K562 (cell line): ENCODE measurements around the gene ZNF487. TPM values are rescaled to one million over a fixed set of nuclear protein-coding genes. Genes with fewer than 3 reads are reported as not detected.
A peak's percentile ranks its signal among the peaks of the same experiment; 100 is the strongest.

Experiments
- ASH1L ChIP-seq: fragments of 450-650 bp; IDR thresholded peaks from 2 replicates; pipeline ENCODE4 v1.6.1; 2018; ENCODE audit warnings: borderline replicate concordance, mild to moderate bottlenecking, low read depth; ENCODE audit not compliant: partially characterized antibody
- ETV6 ChIP-seq, 3 experiments: fragments of 150-350 bp in 1 of 3; sonication (generic) in 1 of 3; formaldehyde crosslinking in 1 of 3; IDR thresholded peaks; 2 replicates each; pipeline versions ENCODE4 v1.6.1 to v1.8.0; 2014 to 2022; ENCODE audit warnings: borderline replicate concordance in 2 of 3, low read depth in 2 of 3, antibody characterized with exemption in 1 of 3, low read length in 1 of 3, mild to moderate bottlenecking in 1 of 3, missing genetic modification reagents in 1 of 3
- GATA2 ChIP-seq: sonication (generic); formaldehyde crosslinking; IDR thresholded peaks from 2 replicates; pipeline ENCODE4 v1.4.0; 2020; ENCODE audit warnings: mild to moderate bottlenecking, missing genetic modification reagents
- GATAD2B ChIP-seq: fragments of 450-650 bp; IDR thresholded peaks from 2 replicates; pipeline ENCODE4 v1.6.1; 2017; ENCODE audit warnings: mild to moderate bottlenecking, borderline replicate concordance
- HOXB6 ChIP-seq: fragments of 250-450 bp; sonication (Bioruptor Pico); IDR thresholded peaks from 2 replicates; pipeline ENCODE4 v1.5.1; 2022; ENCODE audit warnings: mild to moderate bottlenecking, borderline replicate concordance
- NFRKB ChIP-seq: fragments of 450-650 bp; IDR thresholded peaks from 2 replicates; pipeline ENCODE4 v1.6.1; 2016; ENCODE audit warnings: low read depth
- NFYB ChIP-seq: IDR thresholded peaks from 2 replicates; pipeline ENCODE4 v1.6.1; 2011; ENCODE audit warnings: mild to moderate bottlenecking, moderate library complexity; ENCODE audit not compliant: insufficient read length; ENCODE audit errors: extremely low read depth
- NONO ChIP-seq, 2 experiments: fragments of 200-400 bp in 1 of 2; fragments of 450-650 bp in 1 of 2; formaldehyde crosslinking in 1 of 2; IDR thresholded peaks; 2 replicates each; pipeline ENCODE4 v1.6.1; 2017; ENCODE audit warnings: low read depth in 2 of 2, mild to moderate bottlenecking in 2 of 2, moderate library complexity in 2 of 2, low read length in 1 of 2
- PCBP2 ChIP-seq: fragments of 200-400 bp; formaldehyde crosslinking; IDR thresholded peaks from 2 replicates; pipeline ENCODE4 v1.6.1; 2018; ENCODE audit warnings: low read length, low read depth, mild to moderate bottlenecking, moderate library complexity; ENCODE audit not compliant: poor library complexity, severe bottlenecking
- RFX7 ChIP-seq: fragments of 250-450 bp; sonication (Bioruptor Pico); IDR thresholded peaks from 2 replicates; pipeline ENCODE4 v1.5.1; 2021; ENCODE audit warnings: mild to moderate bottlenecking
- TEAD4 ChIP-seq, 2 experiments: sonication (generic) in 1 of 2; formaldehyde crosslinking in 1 of 2; IDR thresholded peaks; 2 replicates each; pipeline versions ENCODE4 v1.6.1 to v1.8.0; 2012 to 2022; ENCODE audit warnings: borderline replicate concordance in 1 of 2, inconsistent platforms in 1 of 2, low read length in 1 of 2, mild to moderate bottlenecking in 1 of 2, missing genetic modification reagents in 1 of 2
- TFAM ChIP-seq: fragments of 250-450 bp; sonication (Bioruptor Pico); conservative IDR thresholded peaks from 2 replicates; pipeline ENCODE4 v1.5.0; 2021; ENCODE audit warnings: mild to moderate bottlenecking, moderate library complexity
- ZNF12 ChIP-seq: sonication (generic); formaldehyde crosslinking; IDR thresholded peaks from 2 replicates; pipeline ENCODE4 v1.4.0; 2020; ENCODE audit warnings: mild to moderate bottlenecking, missing genetic modification reagents
- ZNF133 ChIP-seq: fragments of 250-450 bp; sonication (Bioruptor Pico); IDR thresholded peaks from 2 replicates; pipeline ENCODE4 v1.4.0; 2020; ENCODE audit warnings: mild to moderate bottlenecking
- ZNF175 ChIP-seq: fragments of 200-800 bp; sonication (Bioruptor generic); IDR thresholded peaks from 2 replicates; pipeline ENCODE4 v1.6.1; 2016; ENCODE audit warnings: low read depth, mild to moderate bottlenecking, missing genetic modification characterization, missing compliant biosample characterization
- ZNF324 ChIP-seq: fragments of 250-450 bp; sonication (Bioruptor Pico); IDR thresholded peaks from 2 replicates; pipeline ENCODE4 v1.4.0; 2020; ENCODE audit warnings: mild to moderate bottlenecking
- ZNF57 ChIP-seq: fragments of 450-650 bp; formaldehyde crosslinking; IDR thresholded peaks from 2 replicates; pipeline ENCODE4 v1.4.0; 2020; ENCODE audit warnings: mild to moderate bottlenecking, moderate library complexity
- polyA plus RNA-seq, 8 experiments: library from polyadenylated mRNA; depleted of rRNA in 4 of 8; stranded (reverse) in 5 of 8; unstranded in 3 of 8; fragments of >200 nt; fragmentation: Nextera tagmentation in 2 of 8; fragmentation: Illumina TruSeq in 1 of 8; extraction: Ambion mirVana in 2 of 8; extraction: Trizol in 1 of 8; gene quantifications; 2 replicates each; pipeline versions ENCODE4 v1.2.1 to v1.2.3, GENCODE V29; 2011 to 2014; ENCODE audit warnings: inconsistent platforms in 1 of 8, missing spikeins in 1 of 8
- total RNA-seq, 7 experiments: library from RNA; depleted of rRNA in 6 of 7; stranded (reverse); fragments of >200 nt in 6 of 7; fragmentation: Illumina TruSeq in 2 of 7; extraction: Trizol in 2 of 7; gene quantifications; 2 replicates each; pipeline versions ENCODE4 v1.2.1 to v1.2.3, GENCODE V29; 2011 to 2021; ENCODE audit warnings: low replicate concordance in 1 of 7
- TF ChIP-seq, protein P1 (sequence below): sonication (generic); formaldehyde crosslinking; IDR thresholded peaks from 2 replicates; pipeline ENCODE4 v1.9.0; 2022; ENCODE audit warnings: mild to moderate bottlenecking, missing genetic modification reagents
- TF ChIP-seq, protein P2 (sequence below): fragments of 250-450 bp; sonication (Bioruptor Pico); IDR thresholded peaks from 2 replicates; pipeline ENCODE4 v1.5.0; 2021; ENCODE audit warnings: mild to moderate bottlenecking, moderate library complexity
- TF ChIP-seq, protein P3 (sequence below): fragments of 450-650 bp; IDR thresholded peaks from 2 replicates; pipeline ENCODE4 v1.6.1; 2017; ENCODE audit warnings: antibody characterized with exemption

Gene ZNF487
- total and polyA plus RNA-seq, 9 of the 15 experiments (the other 6 are each of a cell fraction or from before 2014, with no cell fraction given) = 1.9 to 6.5 (median 4.2) TPM

DNA sequence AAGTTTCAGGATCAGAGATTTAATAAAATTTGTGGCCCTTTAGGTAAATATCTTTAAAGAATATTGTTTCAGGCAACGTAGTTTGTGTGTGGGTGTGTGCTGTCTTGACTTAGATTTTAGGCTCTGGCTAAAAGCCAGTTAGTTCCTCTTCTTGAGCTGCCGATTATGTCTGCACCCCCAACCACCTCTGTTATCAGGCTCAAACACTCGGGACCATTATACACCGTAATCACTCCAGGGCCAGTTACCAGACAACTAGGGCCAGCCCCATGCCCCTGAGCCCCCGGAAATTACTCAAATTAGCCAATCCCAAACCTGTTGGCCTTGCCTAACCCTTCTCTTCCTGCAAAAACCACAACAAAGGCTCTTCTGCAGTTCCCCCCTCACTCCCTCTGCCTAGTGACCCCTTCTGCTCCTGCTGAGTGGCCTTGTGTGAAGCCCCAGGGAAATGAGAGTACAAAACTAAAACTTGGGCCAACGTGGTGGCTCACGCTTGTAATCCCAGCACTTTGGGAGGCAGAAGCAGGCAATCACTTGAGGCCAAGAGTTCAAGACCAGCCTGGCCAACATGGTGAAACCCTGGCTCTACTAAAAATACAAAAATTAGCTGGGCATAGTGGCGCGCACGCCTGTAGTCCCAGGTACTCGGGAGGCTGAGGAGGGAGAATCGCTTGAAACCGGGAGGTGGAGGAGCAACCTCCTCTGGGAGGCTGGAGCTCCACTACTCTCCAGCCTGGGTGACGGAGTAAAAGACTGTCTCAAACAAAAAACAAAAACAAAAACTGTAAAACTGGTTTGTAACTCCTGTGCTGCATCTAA is 18.8 kb upstream of the ZNF487 start (continued):
- TF ChIP-seq ZNF133 (CRISPR knock-in tag) = peak; percentile 83; the same call in 1 of the 2 replicates
- TF ChIP-seq HOXB6 (CRISPR knock-in tag) = 0 out of 2 replicates have a peak, but pooled peaks have one; percentile 70
- TF ChIP-seq GATA2 (CRISPR knock-in tag) = peak; percentile 99
- peak; percentile 98 for TF ChIP-seq NFRKB
- TF ChIP-seq, protein P1, sequence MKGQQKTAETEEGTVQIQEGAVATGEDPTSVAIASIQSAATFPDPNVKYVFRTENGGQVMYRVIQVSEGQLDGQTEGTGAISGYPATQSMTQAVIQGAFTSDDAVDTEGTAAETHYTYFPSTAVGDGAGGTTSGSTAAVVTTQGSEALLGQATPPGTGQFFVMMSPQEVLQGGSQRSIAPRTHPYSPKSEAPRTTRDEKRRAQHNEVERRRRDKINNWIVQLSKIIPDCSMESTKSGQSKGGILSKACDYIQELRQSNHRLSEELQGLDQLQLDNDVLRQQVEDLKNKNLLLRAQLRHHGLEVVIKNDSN (CRISPR knock-in tag) = no peak
- peak in 1 of 2 experiments; percentile 95; a peak in 2 of 4 replicates for TF ChIP-seq NONO (IDR thresholded peaks at IDR 0.05; ENCODE audit: low read depth in 2 of 2, low read length in 1 of 2)
- TF ChIP-seq ZNF57 = peak; percentile 86
- TF ChIP-seq ZNF324 = peak; percentile 73; the same call in 1 of the 2 replicates
- peak in 1 of 2 experiments; percentile 82; a peak in 2 of 4 replicates for TF ChIP-seq ETV6 (IDR thresholded peaks at IDR 0.05; ENCODE audit: borderline replicate concordance in 1 of 2, low read depth in 2 of 2, low read length in 1 of 2)
- TF ChIP-seq ETV6 (CRISPR knock-in tag; IDR thresholded peaks at IDR 0.05; ENCODE audit: borderline replicate concordance) = no peak
- peak; percentile 87 for TF ChIP-seq ZNF175 (CRISPR knock-in tag)
- no peak for TF ChIP-seq ZNF12
- peak; percentile 69; the same call in 1 of the 2 replicates for TF ChIP-seq RFX7 (CRISPR knock-in tag)
- peak; percentile 99 for TF ChIP-seq TEAD4 (IDR thresholded peaks at IDR 0.05; ENCODE audit: low read length)
- no peak for TF ChIP-seq TEAD4 (CRISPR knock-in tag; IDR thresholded peaks at IDR 0.05; ENCODE audit: borderline replicate concordance)
- no peak for TF ChIP-seq NFYB
- no peak for TF ChIP-seq PCBP2
- TF ChIP-seq, protein P2, sequence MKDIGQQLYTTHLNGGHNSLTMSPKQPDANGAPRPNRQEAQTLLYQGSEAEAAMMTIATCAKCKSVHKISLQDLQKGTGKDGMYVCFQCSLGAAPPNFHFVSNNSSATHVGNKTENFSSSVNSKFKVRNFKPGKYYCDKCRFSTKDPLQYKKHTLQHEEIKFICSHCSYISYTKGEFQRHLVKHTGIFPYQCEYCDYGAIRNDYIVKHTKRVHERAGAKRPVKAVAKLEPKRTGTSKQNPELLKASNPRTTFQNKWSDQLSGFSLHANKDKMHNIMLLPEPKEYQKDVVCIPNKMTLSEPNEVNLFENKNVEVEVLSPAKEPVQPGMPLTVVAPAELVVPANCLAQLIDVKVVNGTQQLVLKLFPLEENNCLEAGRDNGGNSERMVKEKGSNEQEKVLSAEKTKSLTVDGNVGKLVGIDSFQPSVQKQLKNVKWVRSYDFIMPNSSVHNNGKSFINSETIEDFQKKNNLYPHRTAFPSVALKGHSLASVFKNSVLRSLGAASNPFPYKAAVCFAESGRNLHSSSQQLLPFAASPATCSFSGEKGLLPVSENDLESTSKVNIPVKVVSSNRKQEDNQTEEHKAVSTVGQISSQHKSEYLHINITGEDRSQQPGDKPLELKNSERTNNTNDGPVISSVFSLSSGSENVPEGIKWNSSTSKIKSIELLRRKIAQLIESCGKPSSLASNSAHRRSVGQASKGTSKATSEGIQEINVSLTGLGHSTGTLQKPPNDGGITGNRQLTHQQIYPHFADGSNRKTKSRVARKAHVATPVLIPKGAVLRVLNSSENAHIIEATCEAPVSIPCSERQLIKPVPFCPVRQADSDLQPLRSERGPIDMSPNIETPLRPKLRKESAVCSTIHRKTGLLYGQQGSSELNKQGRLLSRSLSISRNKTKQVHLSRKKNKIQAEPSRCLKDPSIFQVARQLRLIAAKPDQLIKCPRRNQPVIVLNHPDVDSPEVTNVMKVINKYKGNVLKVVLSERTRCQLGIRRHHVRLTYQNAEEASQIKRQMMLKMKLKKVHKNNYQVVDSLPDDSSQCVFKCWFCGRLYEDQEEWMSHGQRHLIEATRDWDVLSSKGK = 0 out of 2 replicates have a peak, but pooled peaks have one; percentile 34
- TF ChIP-seq GATAD2B = peak; percentile 95; the same call in 1 of the 2 replicates
- no peak for TF ChIP-seq TFAM (CRISPR knock-in tag)
- TF ChIP-seq ASH1L = no peak
- TF ChIP-seq, protein P3, sequence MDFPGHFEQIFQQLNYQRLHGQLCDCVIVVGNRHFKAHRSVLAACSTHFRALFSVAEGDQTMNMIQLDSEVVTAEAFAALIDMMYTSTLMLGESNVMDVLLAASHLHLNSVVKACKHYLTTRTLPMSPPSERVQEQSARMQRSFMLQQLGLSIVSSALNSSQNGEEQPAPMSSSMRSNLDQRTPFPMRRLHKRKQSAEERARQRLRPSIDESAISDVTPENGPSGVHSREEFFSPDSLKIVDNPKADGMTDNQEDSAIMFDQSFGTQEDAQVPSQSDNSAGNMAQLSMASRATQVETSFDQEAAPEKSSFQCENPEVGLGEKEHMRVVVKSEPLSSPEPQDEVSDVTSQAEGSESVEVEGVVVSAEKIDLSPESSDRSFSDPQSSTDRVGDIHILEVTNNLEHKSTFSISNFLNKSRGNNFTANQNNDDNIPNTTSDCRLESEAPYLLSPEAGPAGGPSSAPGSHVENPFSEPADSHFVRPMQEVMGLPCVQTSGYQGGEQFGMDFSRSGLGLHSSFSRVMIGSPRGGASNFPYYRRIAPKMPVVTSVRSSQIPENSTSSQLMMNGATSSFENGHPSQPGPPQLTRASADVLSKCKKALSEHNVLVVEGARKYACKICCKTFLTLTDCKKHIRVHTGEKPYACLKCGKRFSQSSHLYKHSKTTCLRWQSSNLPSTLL = 0 out of 2 replicates have a peak, but pooled peaks have one; percentile 13
